ENCODE data around the gene SPAG9. TPM values are rescaled to one million over a fixed set of nuclear protein-coding genes. Genes with fewer than 3 reads are reported as not detected.

Gene SPAG9
- total and polyA plus RNA-seq, 2 of the 8 experiments (the other 6 are each of a cell fraction or from before 2014, with no cell fraction given): 9.8 to 63.8 TPM

DNA sequence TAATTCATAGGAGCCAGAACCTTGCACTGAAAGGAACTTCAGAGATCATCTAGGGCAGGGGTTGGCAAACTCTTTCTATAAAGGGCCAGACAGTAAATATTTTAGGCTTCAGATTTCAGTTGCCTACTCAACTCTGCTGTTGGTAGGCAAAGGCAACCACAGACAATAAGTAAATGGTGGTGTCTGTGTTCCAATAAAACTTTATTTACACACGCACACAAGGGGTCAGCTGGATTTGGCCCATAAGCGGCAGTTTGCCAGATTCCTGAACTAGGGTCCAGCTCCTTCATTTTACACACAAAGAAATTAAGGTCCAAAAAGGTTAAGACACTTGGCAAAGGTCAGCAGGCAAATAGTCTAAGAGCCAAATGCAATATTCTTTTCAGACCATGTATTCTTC is 107.3 kb downstream of the SPAG9 start:
- no peaks in the 10 kb centered on the region for H4K20me1 ChIP-seq (replicated peaks in 1 of 2; ENCODE audit: control insufficient read depth in 1 of 2, insufficient read depth in 2 of 2, low read length in 2 of 2)
- DNase-seq (ENCODE audit: low read depth in 1 of 2, low spot score in 2 of 2) (no peak), FAIRE-seq (no peak)
- H3K56ac ChIP-seq (replicated peaks; ENCODE audit: insufficient read length, low read depth, low read length): no peak overlapping the region
- ChIA-PET POLR2A (ENCODE audit: partially characterized antibody) (interaction anchor here (0.5 to 0.8 kb wide), 2 partner anchors 9 to 161 kb away, joined by 3 read pairs; no protein-coding TSS in a partner anchor), CTCF (ENCODE audit: partially characterized antibody) (interaction anchor here (2.1 to 3.2 kb wide), 3 partner anchors 8 to 43 kb away, joined by 6 to 23 read pairs (median 14); no protein-coding TSS in a partner anchor)
- no peak overlapping the region for H3K4ac ChIP-seq (replicated peaks; ENCODE audit: insufficient read length, low read depth, low read length)
- no peaks in the 10 kb centered on the region for H3K27me3 ChIP-seq (replicated peaks in 1 of 4; ENCODE audit: control insufficient read depth in 3 of 4, extremely low read depth in 1 of 4, insufficient read depth in 3 of 4, low read length in 3 of 4)
- no peak overlapping the region for H2AK5ac ChIP-seq (ENCODE audit: low read depth, low read length)
- no peaks in the 10 kb centered on the region for H3K4me1 ChIP-seq (replicated peaks in 1 of 4; ENCODE audit: control insufficient read depth in 3 of 4, insufficient read depth in 4 of 4, low read length in 3 of 4)
- no peaks in the 10 kb centered on the region for H3K9me3 ChIP-seq (ENCODE audit: insufficient read depth in 2 of 2, low read depth in 1 of 2, low read length in 1 of 2)
- no peak overlapping the region for H2BK12ac ChIP-seq (ENCODE audit: low read depth, low read length)
- H2AFZ ChIP-seq (ENCODE audit: low read length): no peak overlapping the region
- H2BK15ac ChIP-seq (ENCODE audit: low read length): no peak overlapping the region
- H3K36me3 ChIP-seq (ENCODE audit: control insufficient read depth in 2 of 4, insufficient read depth in 4 of 4, low read length in 3 of 4): peaks cover 2 to 12% (median 4%) of the 10 kb centered on the region in 4 experiments; a peak in 3 of 8 replicates
- no peak overlapping the region for H3K18ac ChIP-seq (ENCODE audit: extremely low read depth, low read length)
- no peaks in the 10 kb centered on the region for H3K23me2 ChIP-seq (ENCODE audit: low read depth, low read length)
- H2BK120ac ChIP-seq (replicated peaks; ENCODE audit: low read depth, low read length): no peak overlapping the region
- no peak overlapping the region for H3K23ac ChIP-seq (ENCODE audit: insufficient read length)
- WGBS, 2 experiments (ENCODE audit: extremely low coverage in 1 of 2, insufficient coverage in 1 of 2, insufficient read length in 1 of 2, insufficient replicate concordance in 2 of 2, low coverage in 1 of 2, low lambda C conversion rate in 2 of 2, missing lambda C conversion rate in 1 of 2): 100% methylated on average over 2 of the region's 2 CpGs; no CpG with 5 or more reads in 1 of the 2 experiments
- no peak overlapping the region for H3K14ac ChIP-seq (ENCODE audit: insufficient read length)
- H2BK20ac ChIP-seq (ENCODE audit: low read length): no peak overlapping the region
- H3K27ac ChIP-seq (ENCODE audit: low read depth, low read length): no peak overlapping the region
- H4K8ac ChIP-seq (ENCODE audit: extremely low read depth, insufficient read depth, low read length): no peak overlapping the region
- no peak overlapping the region for H4K91ac ChIP-seq (replicated peaks; ENCODE audit: insufficient read length, low read length)
- no peak overlapping the region for H3K4me3 ChIP-seq (ENCODE audit: extremely low read depth in 1 of 4, insufficient read depth in 2 of 4, low read depth in 3 of 4, low read length in 4 of 4)
- no peak overlapping the region for H3K4me2 ChIP-seq (ENCODE audit: insufficient read depth in 1 of 2, low read depth in 2 of 2, low read length in 2 of 2)
- no peak overlapping the region for H4K5ac ChIP-seq (ENCODE audit: insufficient read length, low read depth, low read length)
- H3K79me1 ChIP-seq (ENCODE audit: low read depth, low read length): no peaks in the 10 kb centered on the region
- no peak overlapping the region for H3K9ac ChIP-seq (replicated peaks in 1 of 4; ENCODE audit: extremely low read depth in 1 of 4, low read depth in 3 of 4, low read length in 3 of 4)
- H3K79me2 ChIP-seq (ENCODE audit: control insufficient read depth in 1 of 2, insufficient read depth in 2 of 2, low read length in 2 of 2): no peaks in the 10 kb centered on the region
- H2BK5ac ChIP-seq (ENCODE audit: low read depth, low read length): no peak overlapping the region
- TF ChIP-seq RNF2 (IDR thresholded peaks at IDR 0.05; ENCODE audit: borderline replicate concordance, low read depth, low read length, missing control alignments, poor library complexity, severe bottlenecking) (no peak), BRCA1 (IDR thresholded peaks at IDR 0.05; ENCODE audit: low read depth, low read length) (no peak), SP1 (IDR thresholded peaks at IDR 0.05; ENCODE audit: low read depth, low read length) (no peak), RFX5 (IDR thresholded peaks at IDR 0.05; ENCODE audit: borderline replicate concordance, low read depth, low read length) (no peak), TAF1 (IDR thresholded peaks at IDR 0.05; ENCODE audit: low read depth, low read length) (no peak), SAP30 (IDR thresholded peaks at IDR 0.05; ENCODE audit: insufficient read depth, insufficient replicate concordance, low read length) (no peak), SRF (IDR thresholded peaks at IDR 0.05; ENCODE audit: low read depth, low read length) (no peak), MAFK (IDR thresholded peaks at IDR 0.05; ENCODE audit: low read depth, low read length) (no peak), SP4 (IDR thresholded peaks at IDR 0.05; ENCODE audit: low read length) (no peak), CREB1 (IDR thresholded peaks at IDR 0.05) (no peak), ZNF274 (IDR thresholded peaks at IDR 0.05; ENCODE audit: borderline replicate concordance, extremely low read depth, low read length) (no peak), SIN3A (conservative IDR thresholded peaks at IDR 0.05 in 1 of 2, IDR thresholded peaks at IDR 0.05 in 1 of 2; ENCODE audit: low read depth in 1 of 2, low read length in 2 of 2) (no peak), ASH2L (IDR thresholded peaks at IDR 0.05; ENCODE audit: low read length) (no peak), FOSL1 (IDR thresholded peaks at IDR 0.05; ENCODE audit: insufficient read depth, low read depth, low read length) (no peak), BCL11A (IDR thresholded peaks at IDR 0.05; ENCODE audit: low read depth in 2 of 2, low read length in 2 of 2) (no peak)

All from H1 (cell line).